Sigmoid colon (tissue), 4 donors: Measurements from ENCODE around the gene ABCC4.
A peak's percentile ranks its signal among the peaks of the same experiment; 100 is the strongest.

Source experiments
- CTCF ChIP-seq, 4 experiments: fragments of 450-650 bp in 3 of 4; fragments of 200-600 bp in 1 of 4; IDR thresholded peaks; one replicate each; pipeline ENCODE4 v1.5.1; 2016 to 2019; ENCODE audit warnings: antibody characterized with exemption in 4 of 4, mild to moderate bottlenecking in 3 of 4, moderate library complexity in 2 of 4
- POLR2A ChIP-seq, 2 donors: fragments of 450-650 bp; IDR thresholded peaks; one replicate each; pipeline ENCODE4 v1.6.1; 2016; ENCODE audit warnings: antibody characterized with exemption in 2 of 2, mild to moderate bottlenecking in 2 of 2, moderate library complexity in 2 of 2
- POLR2AphosphoS5 ChIP-seq, 4 donors: sonication (generic); formaldehyde crosslinking; IDR thresholded peaks; one replicate each; pipeline ENCODE4 v1.6.1; 2017; ENCODE audit warnings: antibody characterized with exemption in 4 of 4

- no peak for TF ChIP-seq CTCF (IDR thresholded peaks at IDR 0.05)
- no peak for TF ChIP-seq POLR2A (IDR thresholded peaks at IDR 0.05)
- peak in 2 of 4 donors; percentile 35 to 43 for TF ChIP-seq POLR2AphosphoS5 (IDR thresholded peaks at IDR 0.05)
These were observed at the start of gene ABCC4 for GRCh38 chr13:95301183-95301967.
